ENCODE data around the gene TNFRSF25. TPM values are rescaled to one million over a fixed set of nuclear protein-coding genes. Genes with fewer than 3 reads are reported as not detected.

Gene TNFRSF25
- total and polyA plus RNA-seq, 2 donors (not counting 3 experiments of a cell fraction or from before 2014, with no cell fraction given), result 33.9 to 38.8 TPM

- ChIA-PET CTCF (interaction anchor here (0.6 to 3.6 kb wide), 3 partner anchors 12 to 49 kb away, joined by 3 to 16 read pairs (median 4); no protein-coding TSS in a partner anchor), POLR2A (no interaction called here)
- TF ChIP-seq POLR2A (IDR thresholded peaks at IDR 0.05; ENCODE audit: low read depth, low read length) (no peak), GATA2 (IDR thresholded peaks at IDR 0.05; ENCODE audit: insufficient read depth, insufficient read length, low read depth, low read length) (no peak), POLR2AphosphoS5 (IDR thresholded peaks at IDR 0.05; ENCODE audit: insufficient read depth, low read depth, low read length) (no peak), FOS (IDR thresholded peaks at IDR 0.05; ENCODE audit: borderline replicate concordance, insufficient read depth, low read length) (no peak), MAX (IDR thresholded peaks at IDR 0.05; ENCODE audit: insufficient read depth, insufficient read length) (no peak), CTCF (IDR thresholded peaks at IDR 0.05; ENCODE audit: extremely low read depth in 1 of 2, insufficient read depth in 1 of 2, low read depth in 1 of 2, low read length in 2 of 2) (no peak), MYC (IDR thresholded peaks at IDR 0.05; ENCODE audit: low read depth, low read length) (no peak), EZH2 (IDR thresholded peaks at IDR 0.05; ENCODE audit: borderline replicate concordance, low read depth, low read length, severe bottlenecking) (no peak), JUN (IDR thresholded peaks at IDR 0.05; ENCODE audit: borderline replicate concordance, insufficient read depth, insufficient read length, low read depth) (no peak)
- DNase-seq (ENCODE audit: low read depth, low spot score) (no peak), FAIRE-seq (no peak)
- H3K27me3 ChIP-seq (ENCODE audit: control insufficient read depth in 2 of 2, insufficient read depth in 2 of 2, low read length in 2 of 2), result no peaks in the 10 kb centered on the region
- H3K4me2 ChIP-seq (ENCODE audit: insufficient read depth, low read length), result no peak overlapping the region
- dilution Hi-C loops (cut with MboI; ENCODE audit: extremely low pct_ligation_motif_present, low sequenced_read_pairs) (no loop called here), intact Hi-C loops (cut with micrococcal nuclease) (no loop called here)
- no peaks in the 10 kb centered on the region for H3K9me1 ChIP-seq (replicated peaks; ENCODE audit: control insufficient read depth, extremely low read depth, insufficient read depth, low read length)
- H3K27ac ChIP-seq (ENCODE audit: insufficient read depth, low read depth, low read length), result no peak overlapping the region
- no TSS peak for BruUV-seq (replicated peaks)
- no peak overlapping the region for H2AFZ ChIP-seq (ENCODE audit: low read depth, low read length)
- no peaks in the 10 kb centered on the region for H3K79me2 ChIP-seq (ENCODE audit: control insufficient read depth, insufficient read depth, low read length)
- no peak overlapping the region for H3K4me3 ChIP-seq (replicated peaks in 1 of 3; ENCODE audit: insufficient read depth in 1 of 3, low read depth in 1 of 3, low read length in 3 of 3)
- no peaks in the 10 kb centered on the region for H3K9me3 ChIP-seq (replicated peaks; ENCODE audit: control insufficient read depth, insufficient read depth, low read length)
- no peaks in the 10 kb centered on the region for H4K20me1 ChIP-seq (replicated peaks; ENCODE audit: control insufficient read depth, extremely low read depth, insufficient read depth, low read length)
- no peaks in the 10 kb centered on the region for H3K4me1 ChIP-seq (ENCODE audit: control insufficient read depth, extremely low read depth, insufficient read depth, low read length)
- H3K9ac ChIP-seq (replicated peaks; ENCODE audit: extremely low read depth, insufficient read depth, low read length), result no peak overlapping the region
- H3K36me3 ChIP-seq (ENCODE audit: control insufficient read depth in 2 of 2, extremely low read depth in 1 of 2, insufficient read depth in 2 of 2, low read length in 2 of 2), result peaks cover 10 to 53% of the 10 kb centered on the region in 2 experiments
Measured at GRCh38 chr1:6473974-6474814, 8.2 kb upstream of the TNFRSF25 start.
